ENCODE results near the gene DGKD. TPM values are rescaled to one million over a fixed set of nuclear protein-coding genes. Genes with fewer than 3 reads are reported as not detected.
"Not testable (repeated sequence)": the region's sequence is repeated elsewhere in the genome, so short reads cannot be mapped to it uniquely, and the experiment has no call there.

The DGKD gene
- total RNA-seq, 1 donor, result 16.0 TPM

DNA sequence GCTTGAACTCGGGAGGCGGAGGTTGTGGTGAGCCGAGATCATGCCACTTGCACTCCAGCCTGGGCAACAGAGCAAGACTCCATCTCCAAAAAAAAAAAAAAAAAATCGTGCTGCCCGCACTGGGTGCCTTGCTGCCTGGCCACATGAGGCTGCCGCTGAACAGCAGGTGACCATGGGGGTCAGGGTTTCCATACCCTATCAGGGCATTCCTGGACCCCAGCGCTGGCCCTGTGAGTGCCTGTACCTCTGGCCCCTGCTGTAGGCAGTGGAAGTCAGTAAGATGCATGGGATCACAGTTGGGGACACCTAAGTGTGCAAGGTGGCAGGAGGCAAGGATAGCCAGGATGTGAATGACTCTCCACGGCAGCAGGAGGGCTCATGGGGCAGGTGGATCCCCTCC is 27.8 kb upstream of the DGKD start:
- no peak for DNase-seq (ENCODE audit: low read depth)
- TF ChIP-seq, protein P1, sequence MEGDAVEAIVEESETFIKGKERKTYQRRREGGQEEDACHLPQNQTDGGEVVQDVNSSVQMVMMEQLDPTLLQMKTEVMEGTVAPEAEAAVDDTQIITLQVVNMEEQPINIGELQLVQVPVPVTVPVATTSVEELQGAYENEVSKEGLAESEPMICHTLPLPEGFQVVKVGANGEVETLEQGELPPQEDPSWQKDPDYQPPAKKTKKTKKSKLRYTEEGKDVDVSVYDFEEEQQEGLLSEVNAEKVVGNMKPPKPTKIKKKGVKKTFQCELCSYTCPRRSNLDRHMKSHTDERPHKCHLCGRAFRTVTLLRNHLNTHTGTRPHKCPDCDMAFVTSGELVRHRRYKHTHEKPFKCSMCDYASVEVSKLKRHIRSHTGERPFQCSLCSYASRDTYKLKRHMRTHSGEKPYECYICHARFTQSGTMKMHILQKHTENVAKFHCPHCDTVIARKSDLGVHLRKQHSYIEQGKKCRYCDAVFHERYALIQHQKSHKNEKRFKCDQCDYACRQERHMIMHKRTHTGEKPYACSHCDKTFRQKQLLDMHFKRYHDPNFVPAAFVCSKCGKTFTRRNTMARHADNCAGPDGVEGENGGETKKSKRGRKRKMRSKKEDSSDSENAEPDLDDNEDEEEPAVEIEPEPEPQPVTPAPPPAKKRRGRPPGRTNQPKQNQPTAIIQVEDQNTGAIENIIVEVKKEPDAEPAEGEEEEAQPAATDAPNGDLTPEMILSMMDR (IDR thresholded peaks at IDR 0.05; ENCODE audit: insufficient read depth, low read depth, low read length), result no peak
- H3K4me3 ChIP-seq (ENCODE audit: low read depth, low read length), result no peak overlapping the region

DNA sequence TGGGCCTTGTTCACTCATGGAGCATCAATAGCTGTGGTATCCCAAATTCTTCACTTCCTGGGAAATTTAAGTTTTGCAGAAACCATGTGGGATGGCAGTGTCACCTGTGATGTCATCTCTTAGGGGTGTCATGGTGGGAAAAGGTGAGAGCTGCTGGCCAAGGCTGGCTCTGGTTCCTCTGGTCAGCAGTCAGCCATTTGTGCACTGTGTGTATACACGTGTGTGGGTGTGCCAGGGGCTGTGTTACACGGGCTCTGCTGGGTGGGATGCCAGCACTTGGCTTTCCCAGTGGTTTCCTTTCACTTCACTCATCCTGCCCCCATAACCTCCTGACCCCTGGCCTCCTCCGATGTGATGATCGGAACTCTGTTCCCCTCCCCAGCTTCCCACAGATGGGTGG is 25.4 kb upstream of the DGKD start:
- H3K4me3 ChIP-seq (ENCODE audit: low read depth, low read length), result no peak overlapping the region
- TF ChIP-seq, protein P1 (IDR thresholded peaks at IDR 0.05; ENCODE audit: insufficient read depth, low read depth, low read length), result no peak
- DNase-seq (ENCODE audit: low read depth), result no peak

DNA sequence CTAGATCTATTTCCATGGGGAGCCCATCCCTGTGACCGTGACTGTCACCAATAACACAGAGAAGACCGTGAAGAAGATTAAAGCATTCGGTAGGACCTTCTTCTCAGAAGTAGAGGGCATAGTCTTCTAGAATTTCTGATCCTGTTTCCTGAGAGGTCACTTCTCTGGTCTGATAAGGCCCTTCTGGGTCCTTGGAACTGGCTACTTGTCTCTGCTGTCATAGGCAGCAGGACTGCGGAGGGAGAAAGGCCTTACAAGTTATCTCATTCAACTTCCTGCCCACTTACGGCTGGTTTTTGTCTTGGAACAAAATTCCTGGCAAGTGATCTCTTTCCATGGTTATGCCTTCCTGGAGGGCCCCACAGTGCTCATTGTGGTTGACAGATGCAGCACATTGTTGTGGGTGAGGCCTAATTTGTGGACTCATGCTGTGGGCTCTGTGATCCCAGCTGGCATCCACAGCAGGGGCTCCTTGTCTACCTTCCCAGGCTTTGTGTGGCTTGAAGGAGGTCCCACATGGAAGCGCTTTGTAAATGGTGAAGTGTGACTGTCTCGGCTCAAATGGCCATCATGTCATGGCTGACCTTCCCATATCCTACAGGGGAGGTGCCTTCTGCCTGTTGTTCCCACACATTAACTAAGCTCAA is 24.7 kb upstream of the DGKD start:
- no peak overlapping the region for H3K4me3 ChIP-seq (ENCODE audit: low read depth, low read length)
- TF ChIP-seq, protein P1 (IDR thresholded peaks at IDR 0.05; ENCODE audit: insufficient read depth, low read depth, low read length), result no peak
- no peak for DNase-seq (ENCODE audit: low read depth)

DNA sequence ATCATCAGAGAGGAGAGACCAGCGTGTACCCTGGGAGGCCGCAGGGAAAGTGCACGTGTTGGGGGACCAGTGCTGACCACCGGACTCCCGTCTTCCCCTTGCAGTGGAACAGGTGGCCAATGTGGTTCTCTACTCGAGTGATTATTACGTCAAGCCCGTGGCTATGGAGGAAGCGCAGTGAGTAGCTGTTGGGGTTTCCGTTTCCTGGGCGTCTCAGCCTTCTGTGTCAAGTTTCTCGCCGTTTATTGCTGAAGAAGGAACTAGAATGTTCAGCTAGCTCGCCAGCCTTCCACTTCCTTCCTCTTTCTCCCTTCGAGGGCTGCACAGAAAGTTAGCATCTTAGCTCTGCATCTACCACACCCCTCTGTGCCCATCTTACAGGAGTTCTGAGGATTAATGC is 22.8 kb upstream of the DGKD start:
- no peak overlapping the region for H3K4me3 ChIP-seq (ENCODE audit: low read depth, low read length)
- TF ChIP-seq, protein P1 (IDR thresholded peaks at IDR 0.05; ENCODE audit: insufficient read depth, low read depth, low read length), result no peak
- DNase-seq (ENCODE audit: low read depth), result no peak

DNA sequence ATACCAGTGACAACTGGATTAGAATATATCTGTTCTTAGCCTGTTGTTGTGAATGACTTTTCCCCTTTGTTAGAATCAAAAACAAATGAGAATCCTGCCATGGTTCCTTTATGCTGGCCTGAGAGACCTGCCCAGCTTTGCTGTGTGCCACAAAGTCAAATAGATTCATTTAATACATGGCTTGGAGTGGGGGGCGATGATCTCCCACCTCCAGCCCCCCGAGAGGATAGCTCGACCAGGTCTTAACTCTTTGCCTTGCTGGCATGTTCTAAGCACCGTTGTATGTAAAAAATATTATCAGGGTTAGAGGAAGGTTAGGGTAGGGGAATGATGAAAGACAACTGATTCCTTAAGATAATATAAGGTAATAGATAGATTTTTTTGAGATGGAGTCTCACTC is 22.2 kb upstream of the DGKD start:
- TF ChIP-seq, protein P1 (IDR thresholded peaks at IDR 0.05; ENCODE audit: insufficient read depth, low read depth, low read length), result no peak
- H3K4me3 ChIP-seq (ENCODE audit: low read depth, low read length), result no peak overlapping the region
- DNase-seq (ENCODE audit: low read depth), result no peak

DNA sequence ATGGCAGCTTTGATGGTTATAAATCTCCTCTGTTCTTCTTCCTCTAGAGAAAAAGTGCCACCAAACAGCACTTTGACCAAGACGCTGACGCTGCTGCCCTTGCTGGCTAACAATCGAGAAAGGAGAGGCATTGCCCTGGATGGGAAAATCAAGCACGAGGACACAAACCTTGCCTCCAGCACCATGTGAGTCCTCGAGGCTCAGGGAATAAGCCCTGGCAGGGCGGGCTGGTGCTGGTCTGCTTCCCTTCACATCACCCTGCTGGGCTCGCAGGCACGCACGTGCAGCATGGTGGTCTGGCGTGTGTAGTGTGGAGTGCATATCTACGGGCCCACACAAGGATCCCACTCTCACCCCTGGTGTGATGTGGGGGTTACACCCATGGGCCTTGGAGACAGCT is 19.4 kb upstream of the DGKD start:
- no peak overlapping the region for H3K4me3 ChIP-seq (ENCODE audit: low read depth, low read length)
- no peak for DNase-seq (ENCODE audit: low read depth)
- TF ChIP-seq, protein P1 (IDR thresholded peaks at IDR 0.05; ENCODE audit: insufficient read depth, low read depth, low read length), result no peak

DNA sequence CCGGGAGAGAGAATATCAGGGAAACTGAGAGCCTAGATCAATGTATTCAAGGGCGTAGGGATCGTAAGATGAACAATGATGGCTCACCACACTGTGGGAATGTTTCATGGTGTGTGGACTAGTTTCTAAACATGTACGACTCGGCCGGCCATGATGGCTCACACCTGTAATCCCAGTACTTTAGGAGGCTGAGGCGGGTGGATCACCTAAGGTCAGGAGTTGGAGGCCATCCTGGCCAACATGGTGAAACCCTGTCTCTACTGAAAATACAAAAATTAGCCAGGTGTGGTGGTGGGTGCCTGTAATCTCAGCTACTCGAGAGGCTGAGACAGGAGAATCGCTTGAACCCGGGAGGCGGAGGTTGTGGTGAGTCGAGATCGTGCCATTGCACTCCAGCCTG is 18.2 kb upstream of the DGKD start:
- not testable (repeated sequence) for H3K4me3 ChIP-seq (ENCODE audit: low read depth, low read length); DNase-seq (ENCODE audit: low read depth)
